ENCODE data around the gene AHDC1. TPM values are rescaled to one million over a fixed set of nuclear protein-coding genes. Genes with fewer than 3 reads are reported as not detected.

Gene AHDC1
- total RNA-seq, 1 experiment from 2014 or later: 18.4 TPM

DNA sequence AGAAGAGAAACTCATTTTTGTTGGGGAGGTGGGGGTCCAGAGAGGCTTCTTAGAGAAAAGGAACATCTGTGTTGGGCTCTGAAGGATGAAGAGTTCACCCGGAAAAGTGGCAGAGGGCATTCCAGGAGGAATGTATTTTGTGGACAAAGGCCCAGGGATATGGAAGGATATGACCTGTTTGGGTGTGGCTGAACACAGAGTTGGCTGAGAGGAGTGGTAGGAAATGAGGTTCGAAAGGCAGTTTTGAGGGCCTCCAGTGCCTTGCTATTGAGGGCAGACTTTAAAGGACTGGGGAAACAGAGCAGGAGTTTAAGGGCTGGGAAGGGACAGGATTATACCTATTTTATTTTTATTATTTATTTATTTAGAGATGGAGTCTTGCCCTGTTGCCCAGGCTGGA is 86.6 kb downstream of the AHDC1 start:
- TF ChIP-seq, protein P1, sequence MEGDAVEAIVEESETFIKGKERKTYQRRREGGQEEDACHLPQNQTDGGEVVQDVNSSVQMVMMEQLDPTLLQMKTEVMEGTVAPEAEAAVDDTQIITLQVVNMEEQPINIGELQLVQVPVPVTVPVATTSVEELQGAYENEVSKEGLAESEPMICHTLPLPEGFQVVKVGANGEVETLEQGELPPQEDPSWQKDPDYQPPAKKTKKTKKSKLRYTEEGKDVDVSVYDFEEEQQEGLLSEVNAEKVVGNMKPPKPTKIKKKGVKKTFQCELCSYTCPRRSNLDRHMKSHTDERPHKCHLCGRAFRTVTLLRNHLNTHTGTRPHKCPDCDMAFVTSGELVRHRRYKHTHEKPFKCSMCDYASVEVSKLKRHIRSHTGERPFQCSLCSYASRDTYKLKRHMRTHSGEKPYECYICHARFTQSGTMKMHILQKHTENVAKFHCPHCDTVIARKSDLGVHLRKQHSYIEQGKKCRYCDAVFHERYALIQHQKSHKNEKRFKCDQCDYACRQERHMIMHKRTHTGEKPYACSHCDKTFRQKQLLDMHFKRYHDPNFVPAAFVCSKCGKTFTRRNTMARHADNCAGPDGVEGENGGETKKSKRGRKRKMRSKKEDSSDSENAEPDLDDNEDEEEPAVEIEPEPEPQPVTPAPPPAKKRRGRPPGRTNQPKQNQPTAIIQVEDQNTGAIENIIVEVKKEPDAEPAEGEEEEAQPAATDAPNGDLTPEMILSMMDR (IDR thresholded peaks at IDR 0.05; ENCODE audit: unreplicated experiment): no peak
- no peak for DNase-seq (ENCODE audit: unreplicated experiment)
- Mint-ChIP-seq H3K36me3 (ENCODE audit: insufficient read depth, unreplicated experiment) (no peaks in the 10 kb centered on the region), H3K4me1 (ENCODE audit: insufficient read depth, unreplicated experiment) (peaks cover 35% of the 10 kb centered on the region), H3K27ac (ENCODE audit: low read depth, unreplicated experiment) (no peak overlapping the region), H3K27me3 (ENCODE audit: insufficient read depth, unreplicated experiment) (no peaks in the 10 kb centered on the region), H3K4me3 (ENCODE audit: unreplicated experiment) (peak overlapping the region; percentile 13), H3K9me3 (ENCODE audit: unreplicated experiment) (no peaks in the 10 kb centered on the region)
- ChIA-PET POLR2A (interaction anchor here (0.7 to 3.0 kb wide), 3 partner anchors 9 to 27 kb away, joined by 3 to 17 read pairs (median 3); partner anchors contain the start of gene WASF2), CTCF (interaction anchor here (3.7 kb wide), 1 partner anchor 40 kb away, joined by 15 read pairs; no protein-coding TSS in a partner anchor)
- no TSS peak for BruUV-seq (replicated peaks)
- intact Hi-C loops (cut with micrococcal nuclease): loop anchor here (1.0 kb wide), 1 partner anchor 101 kb away; no protein-coding TSS in a partner anchor

DNA sequence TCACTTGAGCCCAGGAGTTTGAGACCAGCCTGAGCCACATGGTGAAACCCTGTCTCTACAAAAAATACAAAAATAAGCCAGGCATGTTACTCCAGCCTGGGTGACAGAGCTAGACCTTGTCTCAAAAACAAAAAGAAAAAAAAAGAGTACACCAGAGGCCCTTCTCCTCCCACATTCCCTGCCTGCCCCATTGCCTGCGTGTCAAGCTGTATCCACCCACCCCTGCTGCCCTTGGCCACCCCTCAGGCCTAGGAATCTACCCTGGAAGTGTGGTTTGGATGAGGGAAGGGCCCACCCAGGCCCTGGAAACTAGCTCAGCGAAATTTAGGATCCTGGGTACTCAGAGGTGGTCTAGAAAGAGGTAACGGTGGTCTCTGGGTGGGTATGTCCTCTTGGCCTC is 88.3 kb downstream of the AHDC1 start:
- TF ChIP-seq, protein P1 (IDR thresholded peaks at IDR 0.05; ENCODE audit: unreplicated experiment): no peak
- no peaks in the 10 kb centered on the region for H3K9me3 Mint-ChIP-seq (ENCODE audit: unreplicated experiment)
- H3K36me3 Mint-ChIP-seq (ENCODE audit: insufficient read depth, unreplicated experiment): no peaks in the 10 kb centered on the region
- no peak overlapping the region for H3K4me3 Mint-ChIP-seq (ENCODE audit: unreplicated experiment)
- no peak for DNase-seq (ENCODE audit: unreplicated experiment)
- ChIA-PET CTCF (interaction anchor here (0.6 to 3.7 kb wide), 4 partner anchors 41 to 640 kb away, joined by 3 to 15 read pairs (median 3); no protein-coding TSS in a partner anchor), POLR2A (interaction anchor here (0.8 to 3.0 kb wide), 3 partner anchors 11 to 26 kb away, joined by 3 to 17 read pairs (median 3); partner anchors contain the start of gene WASF2)
- no peaks in the 10 kb centered on the region for H3K27me3 Mint-ChIP-seq (ENCODE audit: insufficient read depth, unreplicated experiment)
- peaks cover 26% of the 10 kb centered on the region for H3K4me1 Mint-ChIP-seq (ENCODE audit: insufficient read depth, unreplicated experiment)
- intact Hi-C loops (cut with micrococcal nuclease): no loop called here
- BruUV-seq (replicated peaks): no TSS peak
- no peak overlapping the region for H3K27ac Mint-ChIP-seq (ENCODE audit: low read depth, unreplicated experiment)

DNA sequence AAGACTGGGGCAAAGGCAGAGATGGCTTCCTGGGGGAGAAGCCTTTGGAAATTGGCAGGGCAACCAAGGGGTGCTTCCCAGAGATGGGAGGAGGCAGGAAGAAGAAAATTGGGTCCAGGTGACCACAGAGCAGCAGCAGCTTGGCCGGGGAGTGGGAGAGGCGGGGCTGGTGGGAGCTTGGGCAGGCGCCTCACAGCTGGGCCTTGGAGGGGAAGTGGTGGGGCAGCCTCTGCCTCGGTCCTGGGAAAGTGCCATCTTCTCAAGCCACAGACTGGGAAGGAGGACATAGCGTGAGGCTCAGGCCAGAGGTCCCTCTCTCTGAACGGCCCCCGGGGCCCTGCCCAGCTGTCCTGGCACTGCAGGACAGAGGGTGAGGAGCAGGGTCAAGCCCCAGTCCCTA is 90.0 kb downstream of the AHDC1 start:
- Mint-ChIP-seq H3K27ac (ENCODE audit: low read depth, unreplicated experiment) (peak overlapping the region; percentile 44), H3K9me3 (ENCODE audit: unreplicated experiment) (no peaks in the 10 kb centered on the region), H3K36me3 (ENCODE audit: insufficient read depth, unreplicated experiment) (no peaks in the 10 kb centered on the region), H3K27me3 (ENCODE audit: insufficient read depth, unreplicated experiment) (no peaks in the 10 kb centered on the region), H3K4me3 (ENCODE audit: unreplicated experiment) (no peak overlapping the region), H3K4me1 (ENCODE audit: insufficient read depth, unreplicated experiment) (peaks cover 29% of the 10 kb centered on the region)
- TF ChIP-seq, protein P1 (IDR thresholded peaks at IDR 0.05; ENCODE audit: unreplicated experiment): no peak
- ChIA-PET CTCF (no interaction called here), POLR2A (interaction anchor here (0.9 kb wide), 1 partner anchor 24 kb away, joined by 3 read pairs; no protein-coding TSS in a partner anchor)
- no TSS peak for BruUV-seq (replicated peaks)
- intact Hi-C loops (cut with micrococcal nuclease): no loop called here
- no peak for DNase-seq (ENCODE audit: unreplicated experiment)

DNA sequence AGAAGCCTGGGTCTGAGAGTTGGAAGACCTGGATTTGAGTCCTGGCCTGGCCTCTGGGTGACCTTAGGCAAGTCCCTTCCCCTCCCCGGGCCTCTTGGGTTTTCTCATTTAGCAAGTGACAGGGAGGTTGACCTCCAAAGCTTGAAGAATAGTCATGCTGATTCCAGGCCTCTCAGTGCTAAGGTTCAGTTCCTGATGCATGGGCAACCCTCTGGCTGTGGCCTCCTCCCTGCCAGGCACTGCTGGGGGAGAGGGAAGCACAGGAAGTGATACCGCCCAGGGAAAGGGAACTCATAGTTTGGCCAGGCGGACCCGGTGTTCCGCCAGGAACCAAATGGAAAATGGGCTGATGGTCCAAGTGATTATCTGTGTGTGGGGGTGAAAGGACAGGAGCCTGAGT is 90.4 kb downstream of the AHDC1 start:
- DNase-seq (ENCODE audit: unreplicated experiment): no peak
- Mint-ChIP-seq H3K4me3 (ENCODE audit: unreplicated experiment) (no peak overlapping the region), H3K36me3 (ENCODE audit: insufficient read depth, unreplicated experiment) (no peaks in the 10 kb centered on the region), H3K4me1 (ENCODE audit: insufficient read depth, unreplicated experiment) (peaks cover 26% of the 10 kb centered on the region), H3K27me3 (ENCODE audit: insufficient read depth, unreplicated experiment) (no peaks in the 10 kb centered on the region), H3K9me3 (ENCODE audit: unreplicated experiment) (no peaks in the 10 kb centered on the region), H3K27ac (ENCODE audit: low read depth, unreplicated experiment) (peak overlapping the region; percentile 44)
- TF ChIP-seq, protein P1 (IDR thresholded peaks at IDR 0.05; ENCODE audit: unreplicated experiment): no peak
- intact Hi-C loops (cut with micrococcal nuclease): no loop called here
- ChIA-PET POLR2A (interaction anchor here (0.9 to 1.1 kb wide), 2 partner anchors 23 kb away, joined by 3 read pairs; no protein-coding TSS in a partner anchor), CTCF (interaction anchor here (0.7 kb wide), 1 partner anchor 20 kb away, joined by 3 read pairs; no protein-coding TSS in a partner anchor)
- BruUV-seq (replicated peaks): no TSS peak

All from MCF 10A (cell line).